Measurements from ENCODE around the gene TRIP11. TPM values are rescaled to one million over a fixed set of nuclear protein-coding genes. Genes with fewer than 3 reads are reported as not detected.

The TRIP11 gene
- total and polyA plus RNA-seq, 2 of the 13 experiments (the other 11 are each of a cell fraction or from before 2014, with no cell fraction given), result 10.9 to 32.8 TPM

- TF ChIP-seq ARID3A (IDR thresholded peaks at IDR 0.05; ENCODE audit: low read depth, low read length), result no peak
- no peak for TF ChIP-seq TBP (CRISPR knock-in tag; IDR thresholded peaks at IDR 0.05)
- peak; percentile 78 to 80; a peak in 3 of 4 replicates for TF ChIP-seq HMGXB4 (CRISPR knock-in tag; IDR thresholded peaks at IDR 0.05; ENCODE audit: borderline replicate concordance in 1 of 2, low read depth in 1 of 2)
- no peak for TF ChIP-seq CCAR2 (optimal IDR thresholded peaks at IDR 0.05; ENCODE audit: low read depth, low read length)
- TF ChIP-seq ZXDC (CRISPR knock-in tag; IDR thresholded peaks at IDR 0.05), result peak; percentile 51; the same call in 1 of the 2 replicates
- no peak for TF ChIP-seq SMARCE1 (IDR thresholded peaks at IDR 0.05; ENCODE audit: borderline replicate concordance)
- 0 out of 2 replicates have a peak, but pooled peaks have one; percentile 64 for TF ChIP-seq TMF1 (CRISPR knock-in tag; IDR thresholded peaks at IDR 0.05; ENCODE audit: low read depth)
- no peak for TF ChIP-seq ZNF746 (CRISPR knock-in tag; IDR thresholded peaks at IDR 0.05)
- no peak for TF ChIP-seq SMAD1 (CRISPR knock-in tag; IDR thresholded peaks at IDR 0.05; ENCODE audit: borderline replicate concordance, low read depth)
- TF ChIP-seq AKNA (CRISPR knock-in tag; IDR thresholded peaks at IDR 0.05; ENCODE audit: borderline replicate concordance), result 0 out of 2 replicates have a peak, but pooled peaks have one; percentile 5
- TF ChIP-seq BORCS8-MEF2B (CRISPR knock-in tag; IDR thresholded peaks at IDR 0.05), result no peak
- peak; percentile 26; the same call in 1 of the 2 replicates for TF ChIP-seq CTCF (CRISPR knock-in tag; IDR thresholded peaks at IDR 0.05)
- TF ChIP-seq ZNF367 (CRISPR knock-in tag; IDR thresholded peaks at IDR 0.05; ENCODE audit: borderline replicate concordance), result no peak; the same call in 1 of the 2 replicates
- TF ChIP-seq NR2C2 (CRISPR knock-in tag; IDR thresholded peaks at IDR 0.05; ENCODE audit: borderline replicate concordance), result peak; percentile 70; the same call in 1 of the 2 replicates
Measured at GRCh38 chr14:92039719-92040430, at the start of gene TRIP11 (continued).

Measured in HepG2 (cell line).